ENCODE measurements around the gene PBX3. TPM values are rescaled to one million over a fixed set of nuclear protein-coding genes. Genes with fewer than 3 reads are reported as not detected.
A peak's percentile ranks its signal among the peaks of the same experiment; 100 is the strongest.

The PBX3 gene
- total and polyA plus RNA-seq, 10 of the 15 experiments (the other 5 are each of a cell fraction or from before 2014, with no cell fraction given), result 6.7 to 146 (median 22.2) TPM

- ChIA-PET POLR2A (interaction anchor here (0.7 to 1.5 kb wide), 9 partner anchors 9 to 197 kb away, joined by 3 to 6 read pairs (median 3); no protein-coding TSS in a partner anchor), SMC1A (ENCODE audit: uncharacterized antibody, unreplicated experiment) (interaction anchor here (0.8 to 6.4 kb wide), 29 partner anchors 9 to 271 kb away, joined by 3 to 41 read pairs (median 5); no protein-coding TSS in a partner anchor), CTCF (interaction anchor here (0.7 to 2.0 kb wide), 7 partner anchors 8 to 138 kb away, joined by 3 to 9 read pairs (median 3); no protein-coding TSS in a partner anchor), RAD21 (ENCODE audit: unreplicated experiment) (interaction anchor here (0.6 to 3.2 kb wide), 14 partner anchors 10 to 197 kb away, joined by 3 to 28 read pairs (median 5); no protein-coding TSS in a partner anchor)
- in situ Hi-C loops (cut with MboI), result no loop called here
- no peak overlapping the region for H3K9ac ChIP-seq (ENCODE audit: control insufficient read depth, insufficient read depth, low read length)
- H3K36me3 ChIP-seq (ENCODE audit: control insufficient read depth in 2 of 2, insufficient read depth in 2 of 2, low read length in 1 of 2), result peaks cover 0 to 3% of the 10 kb centered on the region in 2 experiments; a peak in 1 of 4 replicates
- H3K4me3 ChIP-seq, result peak overlapping the region; percentile 44
- no peaks in the 10 kb centered on the region for H3K27me3 ChIP-seq (replicated peaks in 1 of 2; ENCODE audit: control insufficient read depth in 2 of 2, insufficient read depth in 2 of 2, low read length in 1 of 2)
- FAIRE-seq (no peak), DNase-seq (ENCODE audit: low read depth, low spot score) (peak; percentile 54), ATAC-seq (peak; percentile 95)
- 1% methylated on average over 7 of the region's 7 CpGs for WGBS (ENCODE audit: insufficient coverage, insufficient replicate concordance, low lambda C conversion rate, missing lambda C conversion rate)
- no peaks in the 10 kb centered on the region for H3K9me3 ChIP-seq (replicated peaks; ENCODE audit: control insufficient read depth, insufficient read depth, low read length)
- intact Hi-C loops (cut with micrococcal nuclease; ENCODE audit: unreplicated experiment), result no loop called here
- H4K20me1 ChIP-seq (ENCODE audit: control insufficient read depth, insufficient read depth), result no peaks in the 10 kb centered on the region
- BruUV-seq (replicated peaks), result no TSS peak
- H2AFZ ChIP-seq (ENCODE audit: control insufficient read depth, low read depth, low read length), result peak overlapping the region; percentile 73
- H3K27ac ChIP-seq (ENCODE audit: control insufficient read depth, insufficient read depth), result peak overlapping the region; percentile 15; the same call in 1 of the 2 replicates
- H3K4me2 ChIP-seq (ENCODE audit: control insufficient read depth, insufficient read depth), result peak overlapping the region; percentile 79
- no peaks in the 10 kb centered on the region; the same call in 1 of the 2 replicates for H3K4me1 ChIP-seq (ENCODE audit: control insufficient read depth, insufficient read depth, low read length)
- H3K79me2 ChIP-seq (ENCODE audit: control insufficient read depth, insufficient read depth, low read length), result peaks cover 9% of the 10 kb centered on the region
- TF ChIP-seq TCF3 (IDR thresholded peaks at IDR 0.05; ENCODE audit: borderline replicate concordance, insufficient read depth, low read depth, low read length), result 0 out of 2 replicates have a peak, but pooled peaks have one; percentile 22
- 0 out of 2 replicates have a peak, but pooled peaks have one; percentile 48 for TF ChIP-seq PML (IDR thresholded peaks at IDR 0.05; ENCODE audit: low read length)
- TF ChIP-seq PKNOX1 (IDR thresholded peaks at IDR 0.05), result peak; percentile 93
- no peak for TF ChIP-seq SREBF2 (IDR thresholded peaks at IDR 0.05; ENCODE audit: low read length)
- TF ChIP-seq, protein P1, sequence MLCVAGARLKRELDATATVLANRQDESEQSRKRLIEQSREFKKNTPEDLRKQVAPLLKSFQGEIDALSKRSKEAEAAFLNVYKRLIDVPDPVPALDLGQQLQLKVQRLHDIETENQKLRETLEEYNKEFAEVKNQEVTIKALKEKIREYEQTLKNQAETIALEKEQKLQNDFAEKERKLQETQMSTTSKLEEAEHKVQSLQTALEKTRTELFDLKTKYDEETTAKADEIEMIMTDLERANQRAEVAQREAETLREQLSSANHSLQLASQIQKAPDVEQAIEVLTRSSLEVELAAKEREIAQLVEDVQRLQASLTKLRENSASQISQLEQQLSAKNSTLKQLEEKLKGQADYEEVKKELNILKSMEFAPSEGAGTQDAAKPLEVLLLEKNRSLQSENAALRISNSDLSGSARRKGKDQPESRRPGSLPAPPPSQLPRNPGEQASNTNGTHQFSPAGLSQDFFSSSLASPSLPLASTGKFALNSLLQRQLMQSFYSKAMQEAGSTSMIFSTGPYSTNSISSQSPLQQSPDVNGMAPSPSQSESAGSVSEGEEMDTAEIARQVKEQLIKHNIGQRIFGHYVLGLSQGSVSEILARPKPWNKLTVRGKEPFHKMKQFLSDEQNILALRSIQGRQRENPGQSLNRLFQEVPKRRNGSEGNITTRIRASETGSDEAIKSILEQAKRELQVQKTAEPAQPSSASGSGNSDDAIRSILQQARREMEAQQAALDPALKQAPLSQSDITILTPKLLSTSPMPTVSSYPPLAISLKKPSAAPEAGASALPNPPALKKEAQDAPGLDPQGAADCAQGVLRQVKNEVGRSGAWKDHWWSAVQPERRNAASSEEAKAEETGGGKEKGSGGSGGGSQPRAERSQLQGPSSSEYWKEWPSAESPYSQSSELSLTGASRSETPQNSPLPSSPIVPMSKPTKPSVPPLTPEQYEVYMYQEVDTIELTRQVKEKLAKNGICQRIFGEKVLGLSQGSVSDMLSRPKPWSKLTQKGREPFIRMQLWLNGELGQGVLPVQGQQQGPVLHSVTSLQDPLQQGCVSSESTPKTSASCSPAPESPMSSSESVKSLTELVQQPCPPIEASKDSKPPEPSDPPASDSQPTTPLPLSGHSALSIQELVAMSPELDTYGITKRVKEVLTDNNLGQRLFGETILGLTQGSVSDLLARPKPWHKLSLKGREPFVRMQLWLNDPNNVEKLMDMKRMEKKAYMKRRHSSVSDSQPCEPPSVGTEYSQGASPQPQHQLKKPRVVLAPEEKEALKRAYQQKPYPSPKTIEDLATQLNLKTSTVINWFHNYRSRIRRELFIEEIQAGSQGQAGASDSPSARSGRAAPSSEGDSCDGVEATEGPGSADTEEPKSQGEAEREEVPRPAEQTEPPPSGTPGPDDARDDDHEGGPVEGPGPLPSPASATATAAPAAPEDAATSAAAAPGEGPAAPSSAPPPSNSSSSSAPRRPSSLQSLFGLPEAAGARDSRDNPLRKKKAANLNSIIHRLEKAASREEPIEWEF (IDR thresholded peaks at IDR 0.05; ENCODE audit: insufficient replicate concordance, low read depth, low read length), result no peak
- TF ChIP-seq ELK1 (IDR thresholded peaks at IDR 0.05; ENCODE audit: low read depth, low read length), result no peak
- 0 out of 2 replicates have a peak, but pooled peaks have one; percentile 46 for TF ChIP-seq IRF4 (IDR thresholded peaks at IDR 0.05; ENCODE audit: low read depth, low read length)
- TF ChIP-seq, protein P2, sequence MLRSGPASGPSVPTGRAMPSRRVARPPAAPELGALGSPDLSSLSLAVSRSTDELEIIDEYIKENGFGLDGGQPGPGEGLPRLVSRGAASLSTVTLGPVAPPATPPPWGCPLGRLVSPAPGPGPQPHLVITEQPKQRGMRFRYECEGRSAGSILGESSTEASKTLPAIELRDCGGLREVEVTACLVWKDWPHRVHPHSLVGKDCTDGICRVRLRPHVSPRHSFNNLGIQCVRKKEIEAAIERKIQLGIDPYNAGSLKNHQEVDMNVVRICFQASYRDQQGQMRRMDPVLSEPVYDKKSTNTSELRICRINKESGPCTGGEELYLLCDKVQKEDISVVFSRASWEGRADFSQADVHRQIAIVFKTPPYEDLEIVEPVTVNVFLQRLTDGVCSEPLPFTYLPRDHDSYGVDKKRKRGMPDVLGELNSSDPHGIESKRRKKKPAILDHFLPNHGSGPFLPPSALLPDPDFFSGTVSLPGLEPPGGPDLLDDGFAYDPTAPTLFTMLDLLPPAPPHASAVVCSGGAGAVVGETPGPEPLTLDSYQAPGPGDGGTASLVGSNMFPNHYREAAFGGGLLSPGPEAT (IDR thresholded peaks at IDR 0.05; ENCODE audit: low read depth), result no peak; the same call in 1 of the 2 replicates
- TF ChIP-seq MTA2 (IDR thresholded peaks at IDR 0.05; ENCODE audit: low read depth), result peak; percentile 45; the same call in 1 of the 2 replicates
- peak; percentile 86 for TF ChIP-seq PBX3 (IDR thresholded peaks at IDR 0.05; ENCODE audit: insufficient replicate concordance, low read depth, low read length)
- peak in 1 of 2 experiments; percentile 47; a peak in 1 of 4 replicates for TF ChIP-seq ETV6 (conservative IDR thresholded peaks at IDR 0.05 in 1 of 2, IDR thresholded peaks at IDR 0.05 in 1 of 2; ENCODE audit: borderline replicate concordance in 1 of 2, low read depth in 1 of 2)
- no peak for TF ChIP-seq ZNF207 (IDR thresholded peaks at IDR 0.05; ENCODE audit: borderline replicate concordance)
Observed at GRCh38 chr9:125829743-125830142, 82.6 kb downstream of the PBX3 start.
